GM12872 (cell line): Measurements from ENCODE around the gene PRPF40A.
A peak's percentile ranks its signal among the peaks of the same experiment; 100 is the strongest.

Experiments used
- TF ChIP-seq, protein P1 (sequence below): IDR thresholded peaks from 3 replicates; pipeline ENCODE4 v1.5.1; 2011; ENCODE audit warnings: low read depth, mild to moderate bottlenecking, low read length, moderate library complexity; ENCODE audit not compliant: insufficient read depth

The PRPF40A gene

DNA sequence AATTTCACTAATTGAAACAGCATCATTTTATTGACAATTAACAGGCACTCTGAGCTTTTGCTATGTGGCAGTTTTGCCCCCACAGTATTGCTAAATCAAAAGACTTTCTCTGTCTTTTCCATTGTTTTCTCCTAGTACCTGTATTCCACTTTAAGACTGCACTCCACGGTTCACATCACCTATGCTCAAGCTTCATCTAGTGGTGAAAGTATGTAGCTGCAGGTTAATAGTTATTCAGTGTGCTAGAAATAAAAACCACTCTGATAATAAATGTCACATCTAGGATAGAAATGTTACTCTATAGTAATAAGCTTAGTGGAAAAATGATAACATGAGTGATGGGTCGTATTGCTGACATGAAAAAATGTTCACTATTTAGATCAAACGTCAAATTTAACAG lies 25.7 kb upstream of the PRPF40A start:
- TF ChIP-seq, protein P1, sequence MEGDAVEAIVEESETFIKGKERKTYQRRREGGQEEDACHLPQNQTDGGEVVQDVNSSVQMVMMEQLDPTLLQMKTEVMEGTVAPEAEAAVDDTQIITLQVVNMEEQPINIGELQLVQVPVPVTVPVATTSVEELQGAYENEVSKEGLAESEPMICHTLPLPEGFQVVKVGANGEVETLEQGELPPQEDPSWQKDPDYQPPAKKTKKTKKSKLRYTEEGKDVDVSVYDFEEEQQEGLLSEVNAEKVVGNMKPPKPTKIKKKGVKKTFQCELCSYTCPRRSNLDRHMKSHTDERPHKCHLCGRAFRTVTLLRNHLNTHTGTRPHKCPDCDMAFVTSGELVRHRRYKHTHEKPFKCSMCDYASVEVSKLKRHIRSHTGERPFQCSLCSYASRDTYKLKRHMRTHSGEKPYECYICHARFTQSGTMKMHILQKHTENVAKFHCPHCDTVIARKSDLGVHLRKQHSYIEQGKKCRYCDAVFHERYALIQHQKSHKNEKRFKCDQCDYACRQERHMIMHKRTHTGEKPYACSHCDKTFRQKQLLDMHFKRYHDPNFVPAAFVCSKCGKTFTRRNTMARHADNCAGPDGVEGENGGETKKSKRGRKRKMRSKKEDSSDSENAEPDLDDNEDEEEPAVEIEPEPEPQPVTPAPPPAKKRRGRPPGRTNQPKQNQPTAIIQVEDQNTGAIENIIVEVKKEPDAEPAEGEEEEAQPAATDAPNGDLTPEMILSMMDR: peak; percentile 61

GRCh38 chr2:152740743-152741328 lies 23.6 kb upstream of the PRPF40A start:
- TF ChIP-seq, protein P1: peak; percentile 64

GRCh38 chr2:152738438-152738837 lies 21.2 kb upstream of the PRPF40A start:
- TF ChIP-seq, protein P1: no peak

DNA sequence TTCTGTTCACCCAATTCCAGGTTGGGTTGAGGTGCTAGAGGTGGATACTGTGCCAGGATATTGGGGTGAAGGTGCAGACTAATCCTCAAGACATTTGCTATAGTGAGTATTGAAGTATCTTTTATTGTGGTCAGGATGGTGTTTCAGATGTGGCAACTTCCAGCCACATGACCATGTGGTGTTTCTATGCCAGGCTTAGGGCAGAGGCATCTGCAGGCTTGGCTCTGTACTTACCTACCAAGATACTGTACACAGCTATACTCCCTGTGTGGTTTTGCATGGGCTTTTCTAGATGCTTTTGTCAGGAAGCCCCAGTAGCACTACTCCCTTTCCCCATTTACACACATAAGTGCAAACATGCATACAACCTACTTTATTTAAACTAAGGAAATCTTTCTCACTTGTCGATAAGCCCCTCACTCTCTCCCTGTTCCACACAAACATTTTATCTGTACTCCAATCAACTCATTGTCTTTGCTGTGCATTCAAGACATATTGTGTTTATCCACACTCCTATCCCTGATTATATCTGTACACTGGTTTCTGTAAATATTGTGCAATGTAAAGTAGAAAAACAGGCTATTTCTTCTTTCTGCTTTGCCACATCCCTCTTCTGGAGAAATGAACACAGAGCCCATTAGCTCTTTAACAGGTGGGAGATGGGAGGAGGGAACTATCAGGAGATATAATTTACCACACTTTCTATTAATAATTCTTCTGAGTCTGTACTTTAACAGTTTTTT lies 13.5 kb upstream of the PRPF40A start:
- TF ChIP-seq, protein P1: no peak

DNA sequence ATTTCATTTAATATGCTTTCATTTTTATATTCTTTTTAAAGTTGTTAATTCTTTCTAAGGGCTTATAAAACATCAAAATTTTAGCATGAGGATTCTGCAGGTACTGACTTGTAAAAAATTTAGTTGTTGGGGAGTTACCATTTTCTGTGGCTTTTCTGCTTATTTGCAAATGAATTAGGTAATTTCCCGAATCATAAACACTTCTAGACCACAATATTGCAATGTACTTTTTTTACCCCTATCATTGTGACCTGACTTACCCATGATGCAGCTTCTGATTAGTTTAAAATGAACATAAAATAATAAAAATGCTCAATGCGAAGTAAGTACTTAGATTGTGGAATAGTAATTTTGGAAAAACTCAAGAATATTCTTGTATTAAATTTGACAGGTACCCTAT lies 12.6 kb upstream of the PRPF40A start:
- TF ChIP-seq, protein P1: no peak

DNA sequence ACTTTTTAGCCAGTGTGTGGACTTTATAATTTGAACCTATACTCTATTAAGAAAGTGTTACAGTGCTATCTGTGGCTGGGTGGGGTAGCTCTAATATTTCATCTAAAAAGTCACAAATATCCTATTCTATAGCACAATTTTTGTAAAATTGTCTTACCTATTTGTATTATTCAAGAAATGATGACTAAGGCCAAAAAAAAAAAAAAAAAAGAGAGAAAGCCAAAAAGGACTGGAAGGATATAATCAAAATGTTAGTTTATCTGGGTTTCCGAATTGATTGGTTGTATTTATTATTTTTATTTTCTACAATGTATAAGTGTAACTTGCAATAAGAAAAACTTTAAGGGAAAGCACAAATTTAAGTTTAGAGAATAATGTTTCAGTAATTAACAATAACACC lies 6.7 kb upstream of the PRPF40A start:
- TF ChIP-seq, protein P1: no peak

DNA sequence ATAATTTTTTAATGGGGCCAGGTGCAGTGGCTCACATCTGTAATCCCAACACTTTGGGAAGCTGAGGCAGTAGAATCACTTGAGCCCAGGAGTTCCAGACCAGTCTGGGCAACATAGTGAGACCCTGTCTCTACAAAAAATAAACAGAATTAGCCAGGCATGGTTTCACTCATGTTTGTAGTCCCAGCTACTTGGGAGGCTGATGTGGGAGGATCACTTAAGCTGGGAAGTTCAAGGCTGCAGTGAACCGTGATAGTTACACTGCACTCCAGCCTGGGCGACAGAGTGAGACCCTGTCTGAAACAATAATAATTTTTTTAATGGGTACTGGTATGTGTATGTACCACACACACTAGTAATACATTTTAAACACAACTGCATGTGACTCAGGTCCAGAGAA lies 3.5 kb upstream of the PRPF40A start:
- TF ChIP-seq, protein P1: no peak
